Mesodermal cell (in vitro differentiated cells): ENCODE measurements around the gene UBE2C.

ENCODE experiments used
- H3K27ac ChIP-seq: 2 replicates; pipeline ENCODE4 v1.7.0; 2013; ENCODE audit warnings: mild to moderate bottlenecking, low read depth, low read length, moderate library complexity; ENCODE audit not compliant: severe bottlenecking
- H3K36me3 ChIP-seq: 2 replicates; pipeline ENCODE4 v1.7.1; 2013; ENCODE audit warnings: mild to moderate bottlenecking, low read length, moderate library complexity; ENCODE audit not compliant: control insufficient read depth, insufficient read depth
- H3K4me1 ChIP-seq: one replicate; pipeline ENCODE4 v1.7.1; 2013; ENCODE audit warnings: mild to moderate bottlenecking, low read length; ENCODE audit not compliant: insufficient read depth, control insufficient read depth, poor library complexity, severe bottlenecking
- H3K4me3 ChIP-seq: 2 replicates; pipeline ENCODE4 v1.7.0; 2013; ENCODE audit warnings: low read length, control low read depth, mild to moderate bottlenecking; ENCODE audit not compliant: insufficient read depth, poor library complexity, severe bottlenecking; ENCODE audit errors: extremely low read depth
- H3K9me3 ChIP-seq: 2 replicates; pipeline ENCODE4 v1.7.1; 2013; ENCODE audit warnings: mild to moderate bottlenecking, low read length, moderate library complexity; ENCODE audit not compliant: control insufficient read depth
- WGBS, 2 experiments: methylation state at CpG; one replicate each; pipeline ENCODE4 v1.1.5; 2013; ENCODE audit warnings: missing lambda C conversion rate in 2 of 2; ENCODE audit not compliant: insufficient coverage in 2 of 2; 5-methylcytosine and 5-hydroxymethylcytosine counted together

Gene UBE2C

DNA sequence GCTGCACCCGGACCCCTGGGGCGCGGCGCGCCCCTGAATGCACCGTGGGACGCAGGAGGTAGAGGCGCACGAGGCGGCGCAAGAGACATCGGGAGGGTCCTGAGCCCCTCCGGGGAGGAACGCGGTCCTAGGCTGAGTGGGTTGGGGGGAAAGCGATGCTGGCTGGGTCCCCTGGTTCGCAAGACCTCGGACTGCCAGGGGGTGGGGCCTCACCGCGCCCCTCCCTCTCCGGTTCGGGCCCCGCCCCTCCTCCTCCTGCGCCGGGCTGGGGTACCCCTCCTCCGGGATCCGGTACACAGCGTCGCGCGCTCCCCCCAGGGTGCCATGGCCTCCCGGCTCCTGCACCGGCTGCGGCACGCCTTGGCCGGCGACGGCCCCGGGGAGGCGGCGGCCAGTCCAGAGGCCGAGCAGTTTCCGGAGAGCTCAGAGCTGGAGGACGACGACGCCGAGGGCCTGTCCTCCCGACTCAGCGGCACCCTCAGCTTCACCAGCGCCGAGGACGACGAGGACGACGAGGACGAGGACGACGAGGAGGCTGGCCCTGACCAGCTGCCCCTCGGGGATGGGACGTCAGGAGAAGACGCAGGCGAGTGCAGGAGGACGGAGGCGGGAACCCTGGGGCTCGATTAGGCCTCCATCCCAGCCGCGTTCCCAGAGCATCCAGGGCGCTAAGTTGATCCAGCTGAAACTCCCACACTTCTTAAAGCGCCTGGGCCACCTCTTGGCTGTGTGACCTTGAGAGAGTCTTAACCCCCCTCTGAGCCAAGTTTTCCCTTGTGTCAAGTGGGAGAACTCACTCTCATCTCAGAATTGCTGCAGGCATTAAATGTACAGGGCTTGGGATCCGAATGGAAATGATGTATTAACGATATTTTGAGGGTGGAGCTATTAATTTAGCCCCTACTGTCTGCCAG lies 21.7 kb downstream of the UBE2C start:
- H3K36me3 ChIP-seq, result peaks cover 18% of the 10 kb centered on the region
- WGBS, 2 experiments, result 9 to 13% methylated on average over 53 to 67 of the region's 71 CpGs
- peak overlapping the region; percentile 64 for H3K4me3 ChIP-seq
- H3K27ac ChIP-seq, result peak overlapping the region; percentile 76
- H3K4me1 ChIP-seq, result peaks cover 12% of the 10 kb centered on the region
- H3K9me3 ChIP-seq, result no peaks in the 10 kb centered on the region

DNA sequence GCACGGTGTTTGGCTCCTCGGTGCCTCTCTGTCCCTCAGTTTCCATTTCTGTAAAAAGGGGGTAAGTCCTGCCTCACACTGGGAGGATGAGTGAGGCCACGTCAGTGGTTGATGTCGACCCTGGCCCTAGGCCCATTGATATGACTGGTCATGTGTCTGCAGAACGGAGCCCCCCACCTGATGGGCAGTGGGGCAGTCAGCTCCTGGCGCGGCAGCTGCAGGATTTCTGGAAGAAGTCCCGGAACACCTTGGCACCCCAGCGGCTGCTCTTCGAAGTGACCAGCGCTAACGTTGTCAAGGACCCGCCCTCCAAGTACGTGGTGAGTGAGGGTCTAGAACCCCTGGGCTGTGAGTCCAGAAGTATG lies 22.3 kb downstream of the UBE2C start:
- 93 to 96% methylated on average over 12 to 14 of the region's 14 CpGs for WGBS, 2 experiments
- H3K36me3 ChIP-seq, result peaks cover 18% of the 10 kb centered on the region
- peaks cover 12% of the 10 kb centered on the region for H3K4me1 ChIP-seq
- no peaks in the 10 kb centered on the region for H3K9me3 ChIP-seq
- H3K4me3 ChIP-seq, result peak overlapping the region; percentile 64
- no peak overlapping the region for H3K27ac ChIP-seq

DNA sequence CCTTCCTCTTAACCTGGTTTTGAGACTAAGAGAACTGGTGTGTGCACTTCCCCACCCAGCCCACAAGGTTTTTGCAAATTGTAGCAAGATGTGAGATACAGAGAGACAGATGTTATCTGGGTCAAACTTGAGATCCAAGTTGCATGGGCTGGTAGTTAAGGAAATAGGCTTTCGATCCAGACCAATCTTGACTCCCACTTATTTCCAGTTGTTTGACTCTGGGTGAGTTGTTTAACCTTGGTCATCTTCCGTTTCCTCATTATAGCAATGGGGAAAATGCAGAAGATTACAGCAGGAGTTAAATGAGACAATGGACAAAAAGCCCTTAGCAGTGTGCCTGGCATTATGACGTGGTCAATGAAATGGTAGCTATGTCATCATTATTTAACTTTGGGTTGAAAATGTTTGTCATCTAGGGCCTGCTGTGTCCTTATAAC lies 22.9 kb downstream of the UBE2C start:
- Histone ChIP-seq H3K36me3 (peaks cover 22% of the 10 kb centered on the region), H3K4me3 (no peak overlapping the region), H3K4me1 (peaks cover 12% of the 10 kb centered on the region), H3K9me3 (no peaks in the 10 kb centered on the region), H3K27ac (no peak overlapping the region)
- 83 to 100% methylated on average over 2 to 3 of the region's 3 CpGs for WGBS, 2 experiments

DNA sequence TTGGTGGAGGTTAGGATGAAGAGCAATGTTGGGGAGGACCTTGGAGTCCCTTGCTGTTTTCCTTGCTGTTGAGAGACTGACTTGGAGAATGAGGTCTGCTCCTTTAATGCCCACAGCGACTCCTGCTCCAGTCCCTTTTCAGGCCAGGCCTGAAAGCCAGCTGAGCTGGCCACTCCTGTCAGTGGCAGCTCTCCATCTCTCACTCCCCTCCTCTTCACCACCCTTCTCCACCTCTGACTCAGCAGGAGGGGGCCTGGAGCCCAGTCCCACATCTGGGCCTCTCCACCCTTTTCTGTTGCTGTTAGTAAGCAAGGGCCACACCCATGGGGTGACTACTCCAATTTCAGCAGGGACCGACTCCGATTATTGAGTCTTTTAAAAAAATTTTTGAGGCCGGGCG lies 23.4 kb downstream of the UBE2C start:
- H3K27ac ChIP-seq, result no peak overlapping the region
- 89 to 100% methylated on average over 4 to 5 of the region's 5 CpGs for WGBS, 2 experiments
- peaks cover 26% of the 10 kb centered on the region for H3K36me3 ChIP-seq
- H3K9me3 ChIP-seq, result no peaks in the 10 kb centered on the region
- H3K4me1 ChIP-seq, result peaks cover 12% of the 10 kb centered on the region
- H3K4me3 ChIP-seq, result no peak overlapping the region

DNA sequence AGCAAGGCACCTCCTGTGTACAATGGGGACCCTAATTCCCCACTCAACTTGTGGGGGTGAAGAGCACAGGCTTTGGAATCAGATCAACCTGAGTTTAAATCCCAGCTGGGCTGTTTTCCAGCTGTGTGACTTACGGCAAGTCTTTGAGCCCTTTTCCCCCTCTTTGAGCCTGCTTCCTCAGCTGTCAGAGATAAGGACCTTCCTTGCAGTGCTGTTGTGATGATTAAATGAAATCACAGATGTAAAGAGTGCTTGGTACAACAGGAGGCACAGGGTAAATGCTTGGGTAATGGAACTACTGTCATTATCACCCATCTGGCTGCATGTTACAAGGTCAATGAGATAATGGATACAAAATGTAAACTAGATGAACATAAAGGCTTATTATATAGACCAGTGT lies 24.4 kb downstream of the UBE2C start:
- H3K4me3 ChIP-seq, result no peak overlapping the region
- no peaks in the 10 kb centered on the region for H3K9me3 ChIP-seq
- 75 to 83% methylated on average over 1 of the region's 1 CpG for WGBS, 2 experiments
- H3K27ac ChIP-seq, result peak overlapping the region; percentile 29
- peaks cover 32% of the 10 kb centered on the region for H3K36me3 ChIP-seq
- H3K4me1 ChIP-seq, result peaks cover 12% of the 10 kb centered on the region

DNA sequence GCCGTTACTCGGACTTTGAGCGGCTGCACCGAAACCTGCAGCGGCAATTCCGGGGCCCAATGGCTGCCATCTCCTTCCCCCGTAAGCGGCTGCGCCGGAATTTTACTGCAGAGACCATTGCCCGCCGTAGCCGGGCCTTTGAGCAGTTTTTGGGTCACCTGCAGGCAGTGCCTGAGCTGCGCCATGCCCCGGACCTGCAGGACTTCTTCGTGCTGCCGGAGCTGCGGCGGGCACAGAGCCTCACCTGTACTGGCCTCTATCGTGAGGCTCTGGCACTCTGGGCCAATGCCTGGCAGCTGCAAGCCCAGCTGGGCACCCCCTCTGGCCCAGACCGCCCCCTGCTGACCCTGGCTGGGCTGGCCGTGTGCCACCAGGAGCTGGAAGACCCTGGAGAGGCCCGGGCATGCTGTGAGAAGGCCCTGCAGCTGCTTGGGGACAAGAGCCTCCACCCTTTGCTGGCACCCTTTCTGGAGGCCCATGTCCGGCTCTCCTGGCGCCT lies 28.3 kb downstream of the UBE2C start:
- no peaks in the 10 kb centered on the region for H3K9me3 ChIP-seq
- WGBS, 2 experiments, result 91 to 95% methylated on average over 21 to 23 of the region's 25 CpGs
- H3K27ac ChIP-seq, result no peak overlapping the region
- no peak overlapping the region for H3K4me3 ChIP-seq
- H3K4me1 ChIP-seq, result peaks cover 6% of the 10 kb centered on the region
- H3K36me3 ChIP-seq, result peaks cover 63% of the 10 kb centered on the region

DNA sequence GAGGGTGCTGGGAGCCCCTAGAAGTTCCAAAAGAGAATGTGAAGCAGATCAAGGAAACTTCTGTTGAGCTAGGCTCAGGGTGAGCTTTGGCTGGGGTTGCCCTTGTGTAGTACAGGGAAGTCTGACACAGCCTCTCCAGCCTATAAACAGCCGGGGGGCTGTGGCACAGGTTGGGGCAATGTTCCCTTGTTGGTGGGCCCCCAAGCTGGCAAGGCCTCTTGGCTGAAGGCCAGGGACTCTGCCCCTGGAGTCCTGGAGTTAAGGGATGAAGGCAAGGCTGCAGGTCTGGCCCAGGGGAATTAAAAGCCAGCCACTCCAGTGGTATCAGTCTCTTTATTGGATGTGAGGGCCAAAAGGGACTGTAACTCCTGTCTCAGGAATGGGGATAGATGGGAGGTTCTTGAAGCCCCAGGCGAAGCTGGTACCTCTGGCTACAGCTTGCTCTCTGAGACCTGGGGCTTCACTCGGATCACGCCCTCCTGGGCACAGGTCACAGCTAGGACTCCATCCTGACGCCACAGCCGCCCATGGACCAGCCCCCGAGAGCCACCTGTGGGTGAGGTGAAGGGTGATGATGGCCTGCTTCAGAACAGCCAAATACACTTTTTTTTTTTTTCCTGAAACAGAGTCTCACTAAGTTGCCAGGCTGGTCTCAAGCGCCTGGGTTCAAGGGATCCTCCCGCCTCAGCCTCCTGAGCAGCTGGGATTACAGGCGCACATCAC lies 29.1 kb downstream of the UBE2C start:
- Histone ChIP-seq H3K4me3 (no peak overlapping the region), H3K36me3 (peaks cover 68% of the 10 kb centered on the region)

DNA sequence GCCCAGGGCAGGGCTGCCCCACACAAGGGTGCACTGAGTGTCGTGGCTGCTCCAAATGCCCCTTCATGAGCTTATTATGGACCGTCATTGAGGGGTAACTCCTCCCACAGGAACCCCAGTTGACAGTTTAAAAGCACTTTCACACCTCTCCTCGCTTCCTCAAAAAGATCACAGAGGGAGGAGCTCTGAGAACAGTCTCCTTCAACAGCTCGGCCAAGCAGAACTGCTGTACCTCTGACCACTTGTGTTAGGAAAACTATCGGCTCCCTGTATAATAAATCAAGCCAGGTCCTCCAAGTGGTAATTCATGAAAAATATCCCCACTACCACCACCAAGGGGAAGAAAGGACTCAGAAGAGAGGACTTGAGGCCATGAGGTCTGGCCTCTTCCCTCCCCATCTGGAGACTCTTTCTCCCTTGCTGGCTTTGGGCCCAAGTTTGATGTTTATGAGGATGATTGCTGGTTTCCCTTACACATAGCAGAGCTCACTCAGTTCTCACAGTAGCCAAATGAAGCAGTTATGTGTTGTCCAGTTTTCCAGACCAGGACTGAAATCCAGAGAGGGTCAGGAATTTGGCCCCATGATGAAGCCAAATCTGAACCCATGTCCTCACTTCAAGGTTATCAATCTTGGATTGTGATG lies 29.8 kb downstream of the UBE2C start:
- Histone ChIP-seq H3K9me3 (no peaks in the 10 kb centered on the region), H3K4me3 (no peak overlapping the region), H3K36me3 (peaks cover 70% of the 10 kb centered on the region), H3K27ac (no peak overlapping the region), H3K4me1 (no peaks in the 10 kb centered on the region)
- WGBS, 2 experiments, result 89 to 92% methylated on average over 4 to 5 of the region's 5 CpGs

More for the DNA sequence above, 29.1 kb downstream of the UBE2C start:
- 95 to 100% methylated on average over 4 to 6 of the region's 10 CpGs for WGBS, 2 experiments
- no peak overlapping the region for H3K27ac ChIP-seq
- H3K9me3 ChIP-seq, result no peaks in the 10 kb centered on the region
- H3K4me1 ChIP-seq, result peaks cover 5% of the 10 kb centered on the region

DNA sequence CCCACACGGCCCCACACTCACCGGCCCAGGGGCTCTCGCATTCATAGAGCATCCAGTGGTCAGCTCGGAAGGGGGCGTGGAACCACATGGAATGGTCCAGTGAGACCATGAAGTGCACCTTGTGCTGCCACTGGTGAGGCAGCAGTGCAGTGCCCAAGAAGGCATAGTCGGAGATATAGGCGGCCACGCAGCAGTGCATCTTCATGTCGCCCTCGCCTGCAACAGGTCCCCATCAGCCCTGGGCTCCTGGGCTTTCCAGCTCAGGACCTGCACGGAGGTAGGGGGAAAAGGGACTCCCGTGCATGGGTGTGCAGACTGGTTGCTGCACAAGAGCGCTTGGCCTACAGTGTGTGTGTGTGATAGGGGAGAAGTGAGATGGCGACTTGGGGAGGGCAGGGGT lies 31.1 kb downstream of the UBE2C start:
- no peak overlapping the region for H3K27ac ChIP-seq
- H3K4me1 ChIP-seq, result no peaks in the 10 kb centered on the region
- WGBS, 2 experiments, result 95 to 96% methylated on average over 10 to 13 of the region's 14 CpGs
- H3K4me3 ChIP-seq, result no peak overlapping the region
- H3K9me3 ChIP-seq, result no peaks in the 10 kb centered on the region
- peaks cover 65% of the 10 kb centered on the region for H3K36me3 ChIP-seq

DNA sequence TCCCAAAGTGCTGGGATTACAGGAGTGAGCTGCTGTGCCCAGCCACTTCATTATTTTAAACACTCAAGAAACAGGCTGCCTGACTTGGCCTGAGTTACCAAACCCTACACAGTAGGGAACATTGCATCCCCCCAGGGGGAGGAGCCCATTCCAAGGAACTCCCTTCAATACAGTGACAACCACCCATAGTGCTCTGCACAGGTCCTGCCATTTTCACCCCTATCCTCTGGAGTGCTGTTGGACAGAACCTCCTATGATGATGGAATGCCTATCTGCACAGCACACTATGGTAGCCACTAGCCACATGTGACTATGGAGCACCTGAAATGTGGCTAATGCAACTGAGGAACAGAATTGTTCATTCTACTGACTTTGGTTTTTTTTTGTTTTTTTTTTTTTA lies 33.0 kb downstream of the UBE2C start:
- H3K36me3 ChIP-seq, result peaks cover 63% of the 10 kb centered on the region

More for the DNA sequence above, 33.0 kb downstream of the UBE2C start:
- no peaks in the 10 kb centered on the region for H3K9me3 ChIP-seq
- H3K4me3 ChIP-seq, result no peak overlapping the region
- H3K27ac ChIP-seq, result no peak overlapping the region
- H3K4me1 ChIP-seq, result no peaks in the 10 kb centered on the region
